Endodermal cell (in vitro differentiated cells): Measurements from ENCODE around the gene HOMER2. TPM values are rescaled to one million over a fixed set of nuclear protein-coding genes. Genes with fewer than 3 reads are reported as not detected.

Source experiments
- DNase-seq: peaks from one replicate; pipeline ENCODE4 v3.0.0-alpha.2; 2017
- H3K27ac ChIP-seq: 2 replicates; pipeline ENCODE4 v1.5.1; 2013; ENCODE audit warnings: mild to moderate bottlenecking, low read depth, low read length, moderate library complexity
- H3K27me3 ChIP-seq: 2 replicates; pipeline ENCODE4 v1.6.1; 2013; ENCODE audit warnings: mild to moderate bottlenecking, low read length, moderate library complexity; ENCODE audit not compliant: insufficient read depth, control insufficient read depth, poor library complexity, severe bottlenecking
- H3K36me3 ChIP-seq: 2 replicates; pipeline ENCODE4 v1.7.0; 2013; ENCODE audit warnings: mild to moderate bottlenecking, low read length, moderate library complexity; ENCODE audit not compliant: control insufficient read depth, insufficient read depth
- H3K4me1 ChIP-seq: one replicate; pipeline ENCODE4 v1.7.0; 2013; ENCODE audit warnings: low read length; ENCODE audit not compliant: control insufficient read depth, insufficient read depth
- H3K4me3 ChIP-seq: 2 replicates; pipeline ENCODE4 v1.5.1; 2013; ENCODE audit warnings: mild to moderate bottlenecking, low read length, moderate library complexity
- H3K9ac ChIP-seq: 2 replicates; pipeline ENCODE4 v1.6.1; 2013; ENCODE audit warnings: mild to moderate bottlenecking, low read length, moderate library complexity; ENCODE audit not compliant: poor library complexity, severe bottlenecking; ENCODE audit errors: extremely low read depth
- H3K9me3 ChIP-seq: 2 replicates; pipeline ENCODE4 v1.6.1; 2013; ENCODE audit warnings: mild to moderate bottlenecking, low read length, moderate library complexity; ENCODE audit not compliant: control insufficient read depth
- H3K27ac Mint-ChIP-seq: 2 replicates; pipeline ENCODE4 v1.8.0; 2020; ENCODE audit warnings: mixed read lengths
- H3K27me3 Mint-ChIP-seq: 2 replicates; pipeline ENCODE4 v1.8.0; 2021; ENCODE audit warnings: mild to moderate bottlenecking, mixed read lengths; ENCODE audit not compliant: insufficient read depth
- H3K36me3 Mint-ChIP-seq: 2 replicates; pipeline ENCODE4 v1.8.0; 2020; ENCODE audit warnings: low read depth, mixed read lengths
- H3K4me1 Mint-ChIP-seq: 2 replicates; pipeline ENCODE4 v1.8.0; 2020; ENCODE audit warnings: mixed read lengths
- H3K4me3 Mint-ChIP-seq: 2 replicates; pipeline ENCODE4 v1.8.0; 2020; ENCODE audit warnings: mild to moderate bottlenecking, moderate library complexity, mixed read lengths
- H3K9me3 Mint-ChIP-seq: 2 replicates; pipeline ENCODE4 v1.8.0; 2020; ENCODE audit warnings: mild to moderate bottlenecking, mixed read lengths
- WGBS, 2 experiments: methylation state at CpG; one replicate each; pipeline versions ENCODE4 v1.1.5 to v1.1.7; 2013; ENCODE audit warnings: missing lambda C conversion rate in 2 of 2, mixed read lengths in 1 of 2; ENCODE audit not compliant: insufficient coverage in 1 of 2, insufficient read length in 1 of 2; 5-methylcytosine and 5-hydroxymethylcytosine counted together
- total RNA-seq, 2 donors: library from RNA; stranded (reverse); fragmentation: NEBNext Ultra II Directional in 1 of 2; extraction: Animal tissue kit (Norgen Biotek cat#: 25700) in 1 of 2; gene quantifications; 2 replicates in 1 of 2; 3 replicates in 1 of 2; pipeline ENCODE4 v1.2.1, GENCODE V29; 2021
- TF ChIP-seq, protein P1 (sequence below): fragments of 200-600 bp; sonication (generic); conservative IDR thresholded peaks from 2 replicates; pipeline ENCODE4 v1.5.0; 2021; ENCODE audit warnings: antibody characterized with exemption, mild to moderate bottlenecking

Gene HOMER2
- total RNA-seq, 2 donors from 2014 or later, result 31.8 to 32.7 TPM

DNA sequence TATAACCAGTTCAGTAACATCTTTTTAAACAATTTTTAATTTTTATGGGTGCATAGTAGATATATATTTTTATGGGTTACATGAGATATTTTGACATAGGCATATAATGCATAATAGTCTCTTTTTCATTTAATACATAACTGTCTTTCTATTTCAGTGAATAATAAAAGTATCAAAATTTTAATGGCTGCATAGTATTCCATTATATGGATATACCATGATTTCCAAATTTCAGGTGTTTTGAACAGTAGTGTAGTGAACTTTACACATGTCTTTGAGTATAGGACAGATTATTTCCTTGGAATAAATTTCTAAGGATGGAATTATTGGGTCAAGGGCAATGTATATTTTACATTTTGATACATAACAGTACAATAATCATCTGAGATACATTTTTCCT, 132.4 kb downstream of the HOMER2 start:
- Histone ChIP-seq H3K36me3 (peaks cover 73% of the 10 kb centered on the region), H3K27ac (no peak overlapping the region), H3K9me3 (peaks cover 13% of the 10 kb centered on the region), H3K4me1 (no peaks in the 10 kb centered on the region), H3K9ac (no peak overlapping the region), H3K27me3 (no peaks in the 10 kb centered on the region), H3K4me3 (no peak overlapping the region)
- Mint-ChIP-seq H3K4me1 (no peaks in the 10 kb centered on the region), H3K36me3 (peaks cover 55% of the 10 kb centered on the region), H3K27ac (no peak overlapping the region), H3K4me3 (no peak overlapping the region), H3K27me3 (no peaks in the 10 kb centered on the region), H3K9me3 (peaks cover 11% of the 10 kb centered on the region)
- TF ChIP-seq, protein P1, sequence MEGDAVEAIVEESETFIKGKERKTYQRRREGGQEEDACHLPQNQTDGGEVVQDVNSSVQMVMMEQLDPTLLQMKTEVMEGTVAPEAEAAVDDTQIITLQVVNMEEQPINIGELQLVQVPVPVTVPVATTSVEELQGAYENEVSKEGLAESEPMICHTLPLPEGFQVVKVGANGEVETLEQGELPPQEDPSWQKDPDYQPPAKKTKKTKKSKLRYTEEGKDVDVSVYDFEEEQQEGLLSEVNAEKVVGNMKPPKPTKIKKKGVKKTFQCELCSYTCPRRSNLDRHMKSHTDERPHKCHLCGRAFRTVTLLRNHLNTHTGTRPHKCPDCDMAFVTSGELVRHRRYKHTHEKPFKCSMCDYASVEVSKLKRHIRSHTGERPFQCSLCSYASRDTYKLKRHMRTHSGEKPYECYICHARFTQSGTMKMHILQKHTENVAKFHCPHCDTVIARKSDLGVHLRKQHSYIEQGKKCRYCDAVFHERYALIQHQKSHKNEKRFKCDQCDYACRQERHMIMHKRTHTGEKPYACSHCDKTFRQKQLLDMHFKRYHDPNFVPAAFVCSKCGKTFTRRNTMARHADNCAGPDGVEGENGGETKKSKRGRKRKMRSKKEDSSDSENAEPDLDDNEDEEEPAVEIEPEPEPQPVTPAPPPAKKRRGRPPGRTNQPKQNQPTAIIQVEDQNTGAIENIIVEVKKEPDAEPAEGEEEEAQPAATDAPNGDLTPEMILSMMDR, result no peak
- no peak for DNase-seq

DNA sequence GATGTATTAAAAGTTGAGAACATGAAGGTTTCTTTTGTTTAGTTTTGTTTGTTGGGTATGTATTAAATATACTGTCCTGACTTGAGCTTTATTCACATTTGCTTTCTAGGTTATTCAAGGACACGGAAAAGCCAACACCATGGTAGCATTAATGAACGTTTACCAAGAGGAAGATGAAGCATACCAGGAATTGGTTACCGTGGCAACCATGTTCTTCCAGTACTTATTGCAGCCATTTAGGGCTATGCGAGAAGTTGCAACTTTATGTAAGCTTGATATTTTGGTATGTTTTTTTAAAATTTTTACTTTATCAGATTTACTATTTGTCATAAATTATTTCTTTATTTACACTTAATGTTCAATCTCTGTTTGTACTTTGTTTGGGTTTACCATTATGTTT, 139.5 kb downstream of the HOMER2 start:
- TF ChIP-seq, protein P1, result no peak
- peaks cover 40% of the 10 kb centered on the region for H3K36me3 ChIP-seq
- H3K9me3 Mint-ChIP-seq, result no peaks in the 10 kb centered on the region

DNA sequence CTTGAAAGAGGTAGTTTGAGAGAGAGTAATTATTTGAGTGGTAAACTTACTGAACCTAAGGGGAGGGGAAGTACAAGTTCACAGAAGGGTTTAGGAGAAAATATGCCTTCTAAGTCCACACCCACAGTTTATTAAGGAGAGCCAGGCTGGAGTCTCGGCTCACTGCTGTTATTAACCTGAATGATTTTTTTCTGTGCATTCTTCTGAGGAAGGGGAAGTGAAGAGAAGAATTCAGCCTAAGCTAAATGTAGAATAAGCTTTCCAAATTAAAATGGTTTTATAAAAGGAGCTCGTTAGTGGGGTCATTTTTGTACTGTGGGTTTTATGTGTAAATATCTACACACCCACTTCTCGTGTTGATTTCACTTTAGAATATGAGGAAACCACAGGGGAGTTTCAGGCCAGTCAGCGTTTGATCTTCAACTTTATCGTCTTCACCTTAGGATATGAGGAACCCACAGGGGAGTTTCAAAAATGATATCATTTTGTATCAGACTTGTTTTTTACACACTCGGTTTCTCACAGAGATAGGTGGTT, 141.6 kb downstream of the HOMER2 start:
- H3K36me3 ChIP-seq, result peaks cover 24% of the 10 kb centered on the region
- Mint-ChIP-seq H3K9me3 (no peaks in the 10 kb centered on the region), H3K36me3 (peaks cover 20% of the 10 kb centered on the region), H3K4me3 (peak overlapping the region; percentile 74), H3K27me3 (no peaks in the 10 kb centered on the region), H3K4me1 (peaks cover 13% of the 10 kb centered on the region), H3K27ac (peak overlapping the region; percentile 62)
- H3K27me3 ChIP-seq, result peaks cover 6% of the 10 kb centered on the region
- H3K4me3 ChIP-seq, result peak overlapping the region; percentile 88
- H3K9ac ChIP-seq, result peak overlapping the region; percentile 77
- no peaks in the 10 kb centered on the region for H3K9me3 ChIP-seq
- no peak overlapping the region for H3K27ac ChIP-seq
- TF ChIP-seq, protein P1, result no peak
- no peaks in the 10 kb centered on the region for H3K4me1 ChIP-seq
- DNase-seq, result no peak
- 44 to 64% methylated on average over 2 to 5 of the region's 6 CpGs for WGBS, 2 experiments

More for the DNA sequence above, 139.5 kb downstream of the HOMER2 start:
- H3K4me1 Mint-ChIP-seq, result peaks cover 13% of the 10 kb centered on the region
- Histone ChIP-seq H3K4me3 (no peak overlapping the region), H3K4me1 (no peaks in the 10 kb centered on the region), H3K9me3 (no peaks in the 10 kb centered on the region), H3K27me3 (no peaks in the 10 kb centered on the region), H3K27ac (no peak overlapping the region), H3K9ac (no peak overlapping the region)
- no peak overlapping the region for H3K27ac Mint-ChIP-seq
- H3K4me3 Mint-ChIP-seq, result no peak overlapping the region
- H3K36me3 Mint-ChIP-seq, result peaks cover 32% of the 10 kb centered on the region
- 92 to 97% methylated on average over 3 to 4 of the region's 4 CpGs for WGBS, 2 experiments
- no peaks in the 10 kb centered on the region for H3K27me3 Mint-ChIP-seq
- DNase-seq, result no peak
